Measurements from ENCODE around the gene CD63. TPM values are rescaled to one million over a fixed set of nuclear protein-coding genes. Genes with fewer than 3 reads are reported as not detected.

Gene CD63
- total RNA-seq, 1 experiment from 2014 or later = 409 TPM

DNA sequence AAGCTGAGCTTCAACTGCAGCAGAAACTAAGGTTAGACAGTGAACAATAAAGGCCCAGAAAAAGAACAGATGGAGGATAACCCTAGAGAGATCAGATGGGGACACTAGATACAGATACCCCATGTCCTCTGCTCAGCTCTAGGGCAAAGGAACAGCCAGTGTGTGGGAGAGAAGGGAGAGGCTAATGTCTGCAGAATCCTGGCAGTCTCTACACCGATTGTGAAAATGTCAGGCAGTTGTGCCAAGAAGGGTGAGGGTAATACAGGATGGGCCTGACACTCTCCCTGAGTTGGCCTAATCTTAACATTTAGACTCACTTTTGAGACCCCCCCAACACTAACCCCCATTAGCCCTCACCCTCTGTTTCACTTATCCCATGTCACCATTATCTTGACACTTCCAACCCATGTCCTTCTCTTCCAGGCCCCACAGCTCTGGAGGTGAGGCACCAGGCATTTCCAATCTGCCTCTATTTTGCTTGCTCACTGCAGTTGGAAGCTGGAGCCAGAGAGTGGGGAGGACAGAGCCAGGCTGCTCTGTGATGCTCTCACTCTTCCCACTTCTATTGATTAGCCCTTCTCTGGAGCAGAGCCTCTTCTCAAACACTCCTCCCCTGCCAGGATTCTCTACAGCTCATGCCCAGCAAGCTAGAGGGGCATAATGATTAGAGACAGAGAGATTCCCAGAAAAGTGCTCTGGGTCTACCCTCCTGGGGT, 16.0 kb downstream of the CD63 start (continued):
- no peak for TF ChIP-seq ZBTB21 (CRISPR knock-in tag; IDR thresholded peaks at IDR 0.05; ENCODE audit: borderline replicate concordance)
- TF ChIP-seq FOXJ3 (CRISPR knock-in tag; IDR thresholded peaks at IDR 0.05; ENCODE audit: borderline replicate concordance) = no peak

DNA sequence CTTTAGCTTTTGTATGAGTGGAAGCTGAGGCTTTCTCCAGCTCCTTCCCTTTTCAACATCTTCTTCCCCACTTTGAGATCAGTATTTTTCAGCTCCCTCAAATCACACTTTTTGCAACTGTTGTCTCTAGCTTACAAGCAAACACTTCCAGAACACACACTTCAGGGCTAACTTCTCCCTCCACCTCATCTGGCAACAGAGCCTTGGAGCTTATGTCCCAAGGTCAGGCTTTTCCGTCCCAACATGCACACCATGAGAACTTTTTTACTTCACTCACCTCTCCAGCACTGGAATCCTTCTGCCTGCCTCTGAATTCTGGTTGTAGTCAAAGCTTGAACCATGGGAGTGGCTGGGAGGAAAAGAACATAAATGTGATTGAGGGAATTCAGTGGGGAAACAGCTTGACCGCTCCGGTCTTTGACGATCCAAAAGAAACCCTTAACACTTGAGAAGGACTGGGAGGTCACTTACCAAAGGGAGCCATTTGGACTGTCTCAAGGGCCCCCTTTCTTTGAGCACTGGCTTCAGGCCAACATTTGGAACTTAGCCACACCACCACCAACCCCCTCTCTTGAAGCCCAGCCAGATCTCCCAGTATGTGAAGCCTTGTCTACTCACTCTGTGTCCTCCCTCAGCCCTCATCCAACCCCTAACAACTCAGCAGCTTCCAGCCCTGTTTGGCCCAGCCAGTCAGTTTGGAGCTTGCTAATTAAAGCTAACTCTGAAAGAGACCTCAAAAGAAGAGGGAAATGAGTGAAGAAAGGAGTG, 16.8 kb downstream of the CD63 start:
- ATAC-seq = no peak
- ChIA-PET CTCF (interaction anchor here (1.5 to 1.6 kb wide), 2 partner anchors 13 to 25 kb away, joined by 4 to 7 read pairs; no protein-coding TSS in a partner anchor), POLR2A (no interaction called here)
- no peak for TF ChIP-seq CREB1 (CRISPR knock-in tag; IDR thresholded peaks at IDR 0.05)
- TF ChIP-seq GRHL2 (CRISPR knock-in tag; IDR thresholded peaks at IDR 0.05; ENCODE audit: insufficient replicate concordance, severe bottlenecking) = no peak
- no peak for TF ChIP-seq ZNF396 (CRISPR knock-in tag; IDR thresholded peaks at IDR 0.05; ENCODE audit: borderline replicate concordance)
- no peak for TF ChIP-seq ZNF416 (CRISPR knock-in tag; IDR thresholded peaks at IDR 0.05)
- TF ChIP-seq KAT7 (CRISPR knock-in tag; IDR thresholded peaks at IDR 0.05; ENCODE audit: borderline replicate concordance) = no peak
- TF ChIP-seq CBFB (CRISPR knock-in tag; IDR thresholded peaks at IDR 0.05; ENCODE audit: low read depth) = no peak
- no peak for TF ChIP-seq ZNF263 (CRISPR knock-in tag; IDR thresholded peaks at IDR 0.05; ENCODE audit: low read depth)
- no peak for TF ChIP-seq NR2C2 (CRISPR knock-in tag; IDR thresholded peaks at IDR 0.05)
- TF ChIP-seq, protein P1, sequence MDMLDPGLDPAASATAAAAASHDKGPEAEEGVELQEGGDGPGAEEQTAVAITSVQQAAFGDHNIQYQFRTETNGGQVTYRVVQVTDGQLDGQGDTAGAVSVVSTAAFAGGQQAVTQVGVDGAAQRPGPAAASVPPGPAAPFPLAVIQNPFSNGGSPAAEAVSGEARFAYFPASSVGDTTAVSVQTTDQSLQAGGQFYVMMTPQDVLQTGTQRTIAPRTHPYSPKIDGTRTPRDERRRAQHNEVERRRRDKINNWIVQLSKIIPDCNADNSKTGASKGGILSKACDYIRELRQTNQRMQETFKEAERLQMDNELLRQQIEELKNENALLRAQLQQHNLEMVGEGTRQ (CRISPR knock-in tag; IDR thresholded peaks at IDR 0.05) = no peak
- TF ChIP-seq, protein P2, sequence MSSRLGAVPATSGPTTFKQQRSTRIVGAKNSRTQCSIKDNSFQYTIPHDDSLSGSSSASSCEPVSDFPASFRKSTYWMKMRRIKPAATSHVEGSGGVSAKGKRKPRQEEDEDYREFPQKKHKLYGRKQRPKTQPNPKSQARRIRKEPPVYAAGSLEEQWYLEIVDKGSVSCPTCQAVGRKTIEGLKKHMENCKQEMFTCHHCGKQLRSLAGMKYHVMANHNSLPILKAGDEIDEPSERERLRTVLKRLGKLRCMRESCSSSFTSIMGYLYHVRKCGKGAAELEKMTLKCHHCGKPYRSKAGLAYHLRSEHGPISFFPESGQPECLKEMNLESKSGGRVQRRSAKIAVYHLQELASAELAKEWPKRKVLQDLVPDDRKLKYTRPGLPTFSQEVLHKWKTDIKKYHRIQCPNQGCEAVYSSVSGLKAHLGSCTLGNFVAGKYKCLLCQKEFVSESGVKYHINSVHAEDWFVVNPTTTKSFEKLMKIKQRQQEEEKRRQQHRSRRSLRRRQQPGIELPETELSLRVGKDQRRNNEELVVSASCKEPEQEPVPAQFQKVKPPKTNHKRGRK (CRISPR knock-in tag; IDR thresholded peaks at IDR 0.05; ENCODE audit: borderline replicate concordance) = no peak
- TF ChIP-seq ELF4 (CRISPR knock-in tag; IDR thresholded peaks at IDR 0.05; ENCODE audit: low read depth) = no peak
- no peak for TF ChIP-seq NFATC4 (CRISPR knock-in tag; IDR thresholded peaks at IDR 0.05)
- no peak for TF ChIP-seq ZNF121 (CRISPR knock-in tag; IDR thresholded peaks at IDR 0.05)
- TF ChIP-seq GTF2I (CRISPR knock-in tag; conservative IDR thresholded peaks at IDR 0.05) = no peak
- TF ChIP-seq CREM (CRISPR knock-in tag; IDR thresholded peaks at IDR 0.05) = no peak
- no peak for TF ChIP-seq ZNF671 (CRISPR knock-in tag; IDR thresholded peaks at IDR 0.05)
- TF ChIP-seq IRF2 (CRISPR knock-in tag; IDR thresholded peaks at IDR 0.05; ENCODE audit: borderline replicate concordance, low read depth) = no peak
- Mint-ChIP-seq H3K36me3 (no peaks in the 10 kb centered on the region), H3K27ac (no peak overlapping the region), H3K4me1 (peaks cover 28% of the 10 kb centered on the region), H3K4me3 (no peak overlapping the region), H3K27me3 (ENCODE audit: low read depth) (peaks cover 49% of the 10 kb centered on the region), H3K9me3 (no peaks in the 10 kb centered on the region)
- no peak for DNase-seq (ENCODE audit: low spot score)

DNA sequence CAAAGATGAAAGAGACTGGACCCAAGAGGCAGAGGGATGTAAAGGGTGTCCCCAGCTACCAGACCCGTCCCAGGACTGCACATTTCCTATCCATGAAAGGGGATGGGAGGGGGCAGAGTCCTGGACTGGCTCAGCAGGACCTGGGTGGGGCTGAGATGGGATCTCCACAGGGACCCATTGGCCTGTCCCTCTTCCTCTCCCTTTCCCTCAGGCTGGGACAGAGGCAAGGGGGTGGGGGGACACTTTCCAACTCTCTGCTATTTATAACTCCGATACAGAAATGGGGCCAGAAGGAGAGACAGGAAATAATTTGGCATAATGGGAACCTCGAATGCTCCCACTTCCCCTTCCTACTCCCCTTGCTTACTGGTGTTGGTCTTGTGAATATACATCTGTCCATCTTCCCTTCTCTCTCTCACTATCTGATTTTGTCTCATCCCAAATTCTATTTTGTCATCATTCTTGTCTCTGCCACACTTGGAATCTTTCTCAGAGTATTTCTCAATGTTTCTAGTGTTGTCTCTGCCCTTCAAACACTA, 20.0 kb downstream of the CD63 start:
- Mint-ChIP-seq H3K4me3 (peak overlapping the region; percentile 88), H3K27ac (peak overlapping the region; percentile 91), H3K36me3 (no peaks in the 10 kb centered on the region), H3K9me3 (no peaks in the 10 kb centered on the region), H3K27me3 (ENCODE audit: low read depth) (peaks cover 51% of the 10 kb centered on the region), H3K4me1 (peaks cover 36% of the 10 kb centered on the region)
- ChIA-PET CTCF (interaction anchor here (1.0 to 3.9 kb wide), 4 partner anchors 12 to 29 kb away, joined by 3 to 84 read pairs (median 4); no protein-coding TSS in a partner anchor), POLR2A (no interaction called here)
- DNase-seq (ENCODE audit: low spot score) = no peak
- ATAC-seq = no peak
- TF ChIP-seq SMAD4 (CRISPR knock-in tag; IDR thresholded peaks at IDR 0.05) (no peak), ETV6 (CRISPR knock-in tag; IDR thresholded peaks at IDR 0.05) (no peak), NFYB (CRISPR knock-in tag; conservative IDR thresholded peaks at IDR 0.05; ENCODE audit: low read depth) (no peak), ZNF121 (CRISPR knock-in tag; IDR thresholded peaks at IDR 0.05) (no peak), GTF2I (CRISPR knock-in tag; conservative IDR thresholded peaks at IDR 0.05) (no peak), JUN (CRISPR knock-in tag; IDR thresholded peaks at IDR 0.05) (no peak)

All from WTC11 (cell line).